Islet precursor cell (in vitro differentiated cells): ENCODE data around the gene DOCK3.

Experiments used
- DNase-seq: peaks from one replicate; pipeline ENCODE4 v3.0.0-alpha.2; 2018

The DOCK3 gene

GRCh38 chr3:51393134-51393495 lies 718.4 kb downstream of the DOCK3 start:
- no peak for DNase-seq

- DNase-seq, result no peak
Measured at GRCh38 chr3:51393564-51393963, 718.8 kb downstream of the DOCK3 start.

- DNase-seq, result no peak
Measured at GRCh38 chr3:51394541-51394940, 719.8 kb downstream of the DOCK3 start.

- no peak for DNase-seq
Measured at GRCh38 chr3:51395493-51396213, 720.9 kb downstream of the DOCK3 start.

GRCh38 chr3:51396401-51396800 lies 721.7 kb downstream of the DOCK3 start:
- DNase-seq, result no peak

- no peak for DNase-seq
Measured at GRCh38 chr3:51397392-51397791, 722.7 kb downstream of the DOCK3 start.

GRCh38 chr3:51398595-51399310 lies 724.0 kb downstream of the DOCK3 start:
- no peak for DNase-seq

- DNase-seq, result no peak
Measured at GRCh38 chr3:51400166-51400565, 725.4 kb downstream of the DOCK3 start.

GRCh38 chr3:51401735-51402134 lies 727.0 kb downstream of the DOCK3 start:
- DNase-seq, result no peak

GRCh38 chr3:51403675-51404074 lies 728.9 kb downstream of the DOCK3 start:
- no peak for DNase-seq

GRCh38 chr3:51408021-51408420 lies 733.3 kb downstream of the DOCK3 start:
- DNase-seq, result no peak

- DNase-seq, result no peak
Measured at GRCh38 chr3:51408813-51409212, 734.1 kb downstream of the DOCK3 start.

- no peak for DNase-seq
Measured at GRCh38 chr3:51422211-51422610, 747.5 kb downstream of the DOCK3 start.

- no peak for DNase-seq
Measured at GRCh38 chr3:51426921-51427320, 752.2 kb downstream of the DOCK3 start.

GRCh38 chr3:51429138-51429537 lies 754.4 kb downstream of the DOCK3 start:
- DNase-seq, result no peak
